ENCODE data around the gene NARF. TPM values are rescaled to one million over a fixed set of nuclear protein-coding genes. Genes with fewer than 3 reads are reported as not detected.
"Not testable (repeated sequence)": the region's sequence is repeated elsewhere in the genome, so short reads cannot be mapped to it uniquely, and the experiment has no call there.

The NARF gene
- total RNA-seq, 2 experiments from 2014 or later: 105 to 117 TPM

GRCh38 chr17:82529914-82530300 is 71.4 kb downstream of the NARF start:
- Mint-ChIP-seq H3K4me3 (no peak overlapping the region), H3K36me3 (ENCODE audit: low read depth) (peaks cover 5% of the 10 kb centered on the region), H3K27ac (no peak overlapping the region), H3K27me3 (no peaks in the 10 kb centered on the region), H3K4me1 (peaks cover 51% of the 10 kb centered on the region), H3K9me3 (no peaks in the 10 kb centered on the region)
- no peak for DNase-seq
- ChIA-PET POLR2A (interaction anchor here (0.7 kb wide), 1 partner anchor 110 kb away, joined by 4 read pairs; no protein-coding TSS in a partner anchor), CTCF (interaction anchor here (0.6 kb wide), 1 partner anchor 20 kb away, joined by 3 read pairs; no protein-coding TSS in a partner anchor)

GRCh38 chr17:82531431-82531881 is 72.9 kb downstream of the NARF start:
- H3K27ac Mint-ChIP-seq: peak overlapping the region; percentile 84
- no peak for DNase-seq
- H3K4me1 Mint-ChIP-seq: peaks cover 58% of the 10 kb centered on the region
- no peak overlapping the region for H3K4me3 Mint-ChIP-seq
- ChIA-PET POLR2A (no interaction called here), CTCF (interaction anchor here (0.5 to 1.2 kb wide), 3 partner anchors 107 to 501 kb away, joined by 3 read pairs; no protein-coding TSS in a partner anchor)
- no peaks in the 10 kb centered on the region for H3K27me3 Mint-ChIP-seq
- H3K36me3 Mint-ChIP-seq (ENCODE audit: low read depth): peaks cover 5% of the 10 kb centered on the region
- no peaks in the 10 kb centered on the region for H3K9me3 Mint-ChIP-seq

- no peaks in the 10 kb centered on the region for H3K9me3 Mint-ChIP-seq
- POLR2A ChIA-PET: no interaction called here
- H3K27me3 Mint-ChIP-seq: no peaks in the 10 kb centered on the region
- H3K4me3 Mint-ChIP-seq: no peak overlapping the region
- H3K27ac Mint-ChIP-seq: peak overlapping the region; percentile 6
- H3K36me3 Mint-ChIP-seq (ENCODE audit: low read depth): peaks cover 5% of the 10 kb centered on the region
- peaks cover 59% of the 10 kb centered on the region for H3K4me1 Mint-ChIP-seq
- no peak for DNase-seq
- CTCF ChIA-PET: interaction anchor here (0.9 to 1.6 kb wide), 2 partner anchors 10 to 24 kb away, joined by 3 to 4 read pairs; no protein-coding TSS in a partner anchor
Observed at GRCh38 chr17:82534401-82534812, 75.9 kb downstream of the NARF start.

- Mint-ChIP-seq H3K9me3 (no peaks in the 10 kb centered on the region), H3K27me3 (no peaks in the 10 kb centered on the region), H3K36me3 (ENCODE audit: low read depth) (peaks cover 3% of the 10 kb centered on the region), H3K4me1 (peaks cover 50% of the 10 kb centered on the region), H3K4me3 (no peak overlapping the region), H3K27ac (peak overlapping the region; percentile 79)
- DNase-seq: no peak
- POLR2A ChIA-PET: no interaction called here
- CTCF ChIA-PET: interaction anchor here (0.6 to 2.6 kb wide), 8 partner anchors 9 to 299 kb away, joined by 3 to 11 read pairs (median 4); partner anchors contain the start of gene FOXK2
Observed at GRCh38 chr17:82536512-82537201, 78.1 kb downstream of the NARF start.

- POLR2A ChIA-PET; H3K4me3 Mint-ChIP-seq; DNase-seq; H3K36me3 Mint-ChIP-seq (ENCODE audit: low read depth); H3K9me3 Mint-ChIP-seq; H3K27me3 Mint-ChIP-seq: not testable (repeated sequence)
- CTCF ChIA-PET: interaction anchor here (0.6 to 2.6 kb wide), 7 partner anchors 10 to 300 kb away, joined by 3 to 11 read pairs (median 3); no protein-coding TSS in a partner anchor
- H3K27ac Mint-ChIP-seq: peak overlapping the region; percentile 73
- H3K4me1 Mint-ChIP-seq: peaks cover 50% of the 10 kb centered on the region
Observed at GRCh38 chr17:82537228-82537627, 78.7 kb downstream of the NARF start.

- DNase-seq; H3K27ac Mint-ChIP-seq; H3K36me3 Mint-ChIP-seq (ENCODE audit: low read depth); H3K9me3 Mint-ChIP-seq; H3K4me3 Mint-ChIP-seq; POLR2A ChIA-PET; H3K27me3 Mint-ChIP-seq: not testable (repeated sequence)
- CTCF ChIA-PET: interaction anchor here (0.6 kb wide), 1 partner anchor 21 kb away, joined by 3 read pairs; no protein-coding TSS in a partner anchor
- peaks cover 45% of the 10 kb centered on the region for H3K4me1 Mint-ChIP-seq
Observed at GRCh38 chr17:82539076-82539475, 80.5 kb downstream of the NARF start.

Other genes with a start within 250 kb of the NARF start
- gene CCDC57, start 245.9 kb upstream of the NARF start, total RNA-seq: 10 to 100 TPM; 60.5 to 69.7 TPM
- gene SLC16A3, start 229.7 kb upstream of the NARF start, total RNA-seq: 100 to 1,000 TPM; 104 to 140 TPM
- gene CSNK1D, start 185.0 kb upstream of the NARF start, total RNA-seq: 100 to 1,000 TPM; 115 to 142 TPM
- 100 to 1,000 TPM; 285 to 292 TPM for gene CD7, start 141.1 kb upstream of the NARF start, total RNA-seq
- 10 to 100 TPM; 16.4 TPM for gene SECTM1, start 125.0 kb upstream of the NARF start, total RNA-seq
- gene TEX19, start 99.5 kb upstream of the NARF start, total RNA-seq: under 1 TPM in 1 of 2 experiments, not detected in 1; 0.10 TPM
- not detected for gene UTS2R, start 87.0 kb upstream of the NARF start, total RNA-seq
- gene HEXD, start 40.4 kb upstream of the NARF start, total RNA-seq: 10 to 100 TPM; 65.5 to 70.2 TPM
- 10 to 100 TPM; 23.8 to 28.0 TPM for gene OGFOD3, start 40.2 kb upstream of the NARF start, total RNA-seq
- 100 to 1,000 TPM; 300 to 324 TPM for gene CYBC1, start 8.0 kb upstream of the NARF start, total RNA-seq
- 10 to 100 TPM; 59.6 to 63.2 TPM for gene FOXK2, start 61.0 kb downstream of the NARF start, total RNA-seq
- 10 to 100 TPM; 33.5 to 36.4 TPM for gene WDR45B, start 189.7 kb downstream of the NARF start, total RNA-seq
- gene RAB40B, start 240.0 kb downstream of the NARF start, total RNA-seq: 1 to 10 TPM; 1.7 to 2.2 TPM

All from activated CD4-positive, alpha-beta T cell treated with anti-CD3 and anti-CD28 coated beads, Interleukin-2, amount 10 ng/mL, durations not matched to agents 7 days and 5 days (primary cell).